DND-41 (cell line): ENCODE data around the gene LMF1.

ENCODE experiments used
- ATAC-seq: fragments of 200-7000 bp; cut with Tn5 transposase; 3 replicates; pipeline ENCODE4 v1.9.1; 2021; ENCODE audit warnings: low read depth; ENCODE audit not compliant: insufficient read depth
- DNase-seq: peaks from one replicate; pipeline ENCODE4 v3.0.0-alpha.2; 2020
- H2AFZ ChIP-seq: 2 replicates; pipeline ENCODE4 v1.6.0; 2012; ENCODE audit warnings: low read depth, low read length
- H3K27ac ChIP-seq: 2 replicates; pipeline ENCODE4 v1.5.1; 2012; ENCODE audit warnings: low read length, inconsistent platforms
- H3K27me3 ChIP-seq: fragments of 200-600 bp; sonication (generic); 2 replicates; pipeline ENCODE4 v1.6.0; 2012; ENCODE audit warnings: low read length, mild to moderate bottlenecking, inconsistent platforms; ENCODE audit not compliant: insufficient read depth, poor library complexity
- H3K36me3 ChIP-seq: 2 replicates; pipeline ENCODE4 v1.5.1; 2012; ENCODE audit warnings: low read length, inconsistent platforms; ENCODE audit not compliant: insufficient read depth
- H3K4me1 ChIP-seq: 2 replicates; pipeline ENCODE4 v1.5.1; 2012; ENCODE audit warnings: mild to moderate bottlenecking, low read length; ENCODE audit not compliant: insufficient read depth
- H3K4me2 ChIP-seq: 2 replicates; pipeline ENCODE4 v1.6.0; 2012; ENCODE audit warnings: mild to moderate bottlenecking, moderate library complexity, low read length, inconsistent platforms; ENCODE audit not compliant: insufficient read depth
- H3K4me3 ChIP-seq, 2 experiments: fragments of 200-600 bp in 1 of 2; shearing (Covaris generic) in 1 of 2; 2 replicates each; pipeline ENCODE4 v1.5.1; 2012 to 2016; ENCODE audit warnings: inconsistent platforms in 2 of 2, low read length in 2 of 2, mild to moderate bottlenecking in 2 of 2, low read depth in 1 of 2, moderate library complexity in 1 of 2
- H3K79me2 ChIP-seq: 2 replicates; pipeline ENCODE4 v1.6.0; 2012; ENCODE audit warnings: low read length, inconsistent platforms; ENCODE audit not compliant: insufficient read depth
- H3K9ac ChIP-seq: 2 replicates; pipeline ENCODE4 v1.6.0; 2012; ENCODE audit warnings: low read depth, mild to moderate bottlenecking, inconsistent platforms, low read length, moderate library complexity
- H3K9me3 ChIP-seq: 2 replicates; pipeline ENCODE4 v1.5.1; 2012; ENCODE audit warnings: low read length, moderate library complexity, mild to moderate bottlenecking, inconsistent platforms; ENCODE audit not compliant: insufficient read depth, severe bottlenecking
- H4K20me1 ChIP-seq: 2 replicates; pipeline ENCODE4 v1.6.0; 2012; ENCODE audit warnings: low read length; ENCODE audit not compliant: insufficient read depth
- EZH2 ChIP-seq: IDR thresholded peaks from 3 replicates; pipeline ENCODE4 v1.6.1; 2012; ENCODE audit warnings: borderline replicate concordance, low read depth, mild to moderate bottlenecking, moderate library complexity, low read length, inconsistent platforms; ENCODE audit not compliant: severe bottlenecking
- TF ChIP-seq, protein P1 (sequence below): IDR thresholded peaks from 2 replicates; pipeline ENCODE4 v1.5.1; 2012; ENCODE audit warnings: borderline replicate concordance, low read length, moderate library complexity, mild to moderate bottlenecking; ENCODE audit not compliant: poor library complexity, severe bottlenecking; ENCODE audit errors: extremely low read depth

The LMF1 gene

DNA sequence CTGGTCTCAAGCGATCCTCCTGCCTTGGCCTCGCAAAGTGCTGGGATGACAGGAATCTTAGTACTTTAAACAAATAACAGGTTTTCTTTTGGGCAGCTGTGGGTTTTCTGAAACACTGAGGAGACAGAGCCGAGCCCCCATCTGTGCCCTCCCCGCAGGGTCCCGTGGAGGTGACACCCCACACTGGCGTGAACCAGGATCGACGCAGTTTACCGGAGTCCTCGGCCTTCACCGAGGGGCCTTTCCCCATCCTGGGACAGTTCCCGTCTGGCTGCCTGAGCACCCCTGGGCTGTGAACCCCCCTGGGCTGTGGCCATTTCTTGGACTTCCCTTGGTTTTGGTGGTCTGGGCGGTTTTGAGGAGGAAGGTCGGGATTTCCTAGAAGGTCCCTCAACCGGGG is 154.9 kb downstream of the LMF1 start:
- Histone ChIP-seq H4K20me1 (no peaks in the 10 kb centered on the region), H2AFZ (no peak overlapping the region), H3K4me1 (no peaks in the 10 kb centered on the region), H3K9me3 (no peaks in the 10 kb centered on the region), H3K27ac (no peak overlapping the region), H3K4me3 (no peak overlapping the region), H3K79me2 (no peaks in the 10 kb centered on the region), H3K36me3 (no peaks in the 10 kb centered on the region), H3K9ac (no peak overlapping the region), H3K27me3 (no peaks in the 10 kb centered on the region), H3K4me2 (no peak overlapping the region)
- ATAC-seq = no peak
- TF ChIP-seq, protein P1, sequence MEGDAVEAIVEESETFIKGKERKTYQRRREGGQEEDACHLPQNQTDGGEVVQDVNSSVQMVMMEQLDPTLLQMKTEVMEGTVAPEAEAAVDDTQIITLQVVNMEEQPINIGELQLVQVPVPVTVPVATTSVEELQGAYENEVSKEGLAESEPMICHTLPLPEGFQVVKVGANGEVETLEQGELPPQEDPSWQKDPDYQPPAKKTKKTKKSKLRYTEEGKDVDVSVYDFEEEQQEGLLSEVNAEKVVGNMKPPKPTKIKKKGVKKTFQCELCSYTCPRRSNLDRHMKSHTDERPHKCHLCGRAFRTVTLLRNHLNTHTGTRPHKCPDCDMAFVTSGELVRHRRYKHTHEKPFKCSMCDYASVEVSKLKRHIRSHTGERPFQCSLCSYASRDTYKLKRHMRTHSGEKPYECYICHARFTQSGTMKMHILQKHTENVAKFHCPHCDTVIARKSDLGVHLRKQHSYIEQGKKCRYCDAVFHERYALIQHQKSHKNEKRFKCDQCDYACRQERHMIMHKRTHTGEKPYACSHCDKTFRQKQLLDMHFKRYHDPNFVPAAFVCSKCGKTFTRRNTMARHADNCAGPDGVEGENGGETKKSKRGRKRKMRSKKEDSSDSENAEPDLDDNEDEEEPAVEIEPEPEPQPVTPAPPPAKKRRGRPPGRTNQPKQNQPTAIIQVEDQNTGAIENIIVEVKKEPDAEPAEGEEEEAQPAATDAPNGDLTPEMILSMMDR = no peak
- no peak for TF ChIP-seq EZH2
- no peak for DNase-seq

DNA sequence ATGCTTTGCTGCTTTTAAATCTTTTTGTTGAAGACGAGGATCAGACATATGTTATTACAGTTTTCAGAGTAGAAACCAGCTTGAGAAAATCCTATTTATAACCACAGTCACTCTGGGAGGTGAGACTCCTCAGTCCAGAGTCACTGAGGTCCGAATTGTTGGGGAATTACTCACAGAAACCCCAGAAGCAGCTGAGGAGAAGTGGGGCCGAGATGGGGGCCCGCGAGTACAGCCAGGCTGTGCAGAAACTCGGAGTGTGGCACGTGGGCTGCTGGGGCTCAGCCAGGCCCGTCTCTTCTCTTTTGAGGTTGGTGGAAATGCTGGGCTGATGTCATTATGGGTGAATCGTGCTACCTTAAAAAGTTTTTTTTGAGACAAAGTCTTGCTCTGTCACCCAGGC is 155.8 kb downstream of the LMF1 start:
- no peaks in the 10 kb centered on the region for H3K9me3 ChIP-seq
- no peak for DNase-seq
- H3K9ac ChIP-seq = no peak overlapping the region
- H3K4me2 ChIP-seq = no peak overlapping the region
- H3K4me1 ChIP-seq = no peaks in the 10 kb centered on the region
- no peak for TF ChIP-seq EZH2
- TF ChIP-seq, protein P1 = no peak
- no peak overlapping the region for H3K4me3 ChIP-seq
- no peaks in the 10 kb centered on the region for H3K79me2 ChIP-seq
- no peaks in the 10 kb centered on the region for H3K27me3 ChIP-seq
- H3K27ac ChIP-seq = no peak overlapping the region
- H2AFZ ChIP-seq = no peak overlapping the region
- no peaks in the 10 kb centered on the region for H4K20me1 ChIP-seq
- H3K36me3 ChIP-seq = no peaks in the 10 kb centered on the region
- no peak for ATAC-seq

DNA sequence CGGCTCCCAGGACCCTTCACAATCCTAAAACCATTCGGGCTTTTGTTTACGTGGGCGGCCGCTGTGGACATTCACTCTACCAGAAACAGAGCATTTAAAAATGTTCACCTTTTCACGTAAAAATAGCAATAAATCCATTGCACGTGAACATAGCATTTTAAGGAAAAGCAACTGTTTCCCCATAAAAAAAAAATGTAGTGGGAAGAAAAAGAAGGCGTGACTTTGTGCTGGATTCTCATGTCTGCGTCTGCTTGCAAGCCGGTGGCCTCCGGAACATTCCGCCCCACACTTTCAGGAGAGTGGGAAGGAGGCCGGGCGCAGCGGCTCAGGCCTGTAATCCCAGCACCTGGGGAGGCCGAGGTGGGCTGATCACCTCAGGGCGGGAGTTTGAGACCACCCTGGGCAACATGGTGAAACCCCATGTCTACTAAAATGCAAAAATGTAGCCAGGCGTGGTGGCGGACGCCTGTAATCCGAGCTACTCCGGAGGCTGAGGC is 156.8 kb downstream of the LMF1 start:
- no peaks in the 10 kb centered on the region for H3K36me3 ChIP-seq
- no peaks in the 10 kb centered on the region for H4K20me1 ChIP-seq
- TF ChIP-seq, protein P1 = no peak
- no peak for TF ChIP-seq EZH2
- no peak overlapping the region for H3K4me3 ChIP-seq
- ATAC-seq (no peak), DNase-seq (no peak)
- H3K4me1 ChIP-seq = no peaks in the 10 kb centered on the region
- no peak overlapping the region for H2AFZ ChIP-seq
- no peak overlapping the region for H3K27ac ChIP-seq
- H3K27me3 ChIP-seq = no peaks in the 10 kb centered on the region
- no peak overlapping the region for H3K9ac ChIP-seq
- no peaks in the 10 kb centered on the region for H3K79me2 ChIP-seq
- no peaks in the 10 kb centered on the region for H3K9me3 ChIP-seq
- H3K4me2 ChIP-seq = no peak overlapping the region
